HUES48 (cell line): ENCODE data around the gene CDH13.

Experiments
- H3K27ac ChIP-seq: one replicate; pipeline ENCODE4 v1.7.0; 2013; ENCODE audit warnings: low read depth, low read length, inconsistent platforms
- H3K27me3 ChIP-seq: 2 replicates; pipeline ENCODE4 v1.6.1; 2013; ENCODE audit warnings: mild to moderate bottlenecking, low read length; ENCODE audit not compliant: control insufficient read depth, insufficient read depth
- H3K36me3 ChIP-seq: 2 replicates; pipeline ENCODE4 v1.6.1; 2013; ENCODE audit warnings: low read length; ENCODE audit not compliant: control insufficient read depth, insufficient read depth
- H3K4me1 ChIP-seq: 2 replicates; pipeline ENCODE4 v1.6.1; 2013; ENCODE audit warnings: mild to moderate bottlenecking, low read length; ENCODE audit not compliant: control insufficient read depth, insufficient read depth
- H3K4me3 ChIP-seq: 2 replicates; pipeline ENCODE4 v1.5.1; 2013; ENCODE audit warnings: mild to moderate bottlenecking, low read depth, low read length
- H3K9ac ChIP-seq: 2 replicates; pipeline ENCODE4 v1.6.1; 2013; ENCODE audit warnings: mild to moderate bottlenecking, low read depth, low read length, moderate library complexity
- H3K9me3 ChIP-seq: 2 replicates; pipeline ENCODE4 v1.6.1; 2013; ENCODE audit warnings: low read length; ENCODE audit not compliant: control insufficient read depth, insufficient read depth

Gene CDH13

DNA sequence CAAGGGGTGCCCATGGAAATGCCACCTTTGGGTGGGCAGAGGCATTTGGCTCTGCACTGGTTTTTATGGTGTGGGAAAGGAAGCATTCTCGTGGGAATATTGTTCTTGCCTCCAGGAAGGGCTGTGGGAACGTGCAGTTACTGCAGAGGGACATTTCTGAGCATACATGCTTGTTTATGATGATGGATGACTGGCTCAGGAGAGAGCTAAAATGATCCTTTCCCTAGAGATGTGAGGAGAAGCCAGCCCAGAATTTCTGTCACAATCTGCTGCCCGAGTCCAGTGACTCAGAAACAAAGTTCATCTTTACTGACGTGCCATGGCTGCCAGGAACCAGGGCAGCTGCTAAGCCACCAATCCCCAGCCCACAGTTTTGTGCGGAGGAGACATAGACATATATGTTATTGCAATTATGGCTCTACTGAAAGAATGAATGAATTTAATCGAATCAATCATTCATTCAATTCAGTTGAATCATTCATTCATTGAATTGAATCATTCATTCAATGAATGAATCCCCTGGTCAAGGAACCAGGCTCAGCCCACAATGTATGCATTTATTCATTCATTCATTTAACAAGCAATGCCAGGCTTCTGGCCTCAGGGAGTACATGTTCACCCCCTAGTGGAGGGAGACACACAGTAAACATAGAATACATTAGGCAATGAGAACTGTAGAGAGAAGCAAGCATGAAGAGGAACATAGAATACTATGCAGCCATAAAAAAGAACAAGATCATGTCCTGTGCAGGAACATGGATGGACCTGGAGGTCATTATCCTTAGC is 766.6 kb downstream of the CDH13 start:
- no peak overlapping the region for H3K9ac ChIP-seq
- H3K36me3 ChIP-seq, result no peaks in the 10 kb centered on the region
- H3K27me3 ChIP-seq, result no peaks in the 10 kb centered on the region
- no peak overlapping the region for H3K27ac ChIP-seq
- no peak overlapping the region for H3K4me3 ChIP-seq
- H3K9me3 ChIP-seq, result no peaks in the 10 kb centered on the region
- H3K4me1 ChIP-seq, result no peaks in the 10 kb centered on the region

- H3K4me3 ChIP-seq, result no peak overlapping the region
- no peak overlapping the region for H3K9ac ChIP-seq
- no peak overlapping the region for H3K27ac ChIP-seq
- no peaks in the 10 kb centered on the region for H3K4me1 ChIP-seq
- no peaks in the 10 kb centered on the region for H3K9me3 ChIP-seq
- no peaks in the 10 kb centered on the region for H3K27me3 ChIP-seq
- no peaks in the 10 kb centered on the region for H3K36me3 ChIP-seq
Observed at GRCh38 chr16:83397601-83398291, 771.0 kb downstream of the CDH13 start.

- H3K9me3 ChIP-seq, result no peaks in the 10 kb centered on the region
- no peaks in the 10 kb centered on the region for H3K27me3 ChIP-seq
- no peaks in the 10 kb centered on the region for H3K4me1 ChIP-seq
- no peak overlapping the region for H3K4me3 ChIP-seq
- H3K36me3 ChIP-seq, result no peaks in the 10 kb centered on the region
- H3K9ac ChIP-seq, result no peak overlapping the region
- no peak overlapping the region for H3K27ac ChIP-seq
Observed at GRCh38 chr16:83400234-83400633, 773.5 kb downstream of the CDH13 start.

- Histone ChIP-seq H3K27me3 (no peaks in the 10 kb centered on the region), H3K9me3 (no peaks in the 10 kb centered on the region), H3K36me3 (no peaks in the 10 kb centered on the region), H3K9ac (no peak overlapping the region), H3K4me3 (no peak overlapping the region), H3K27ac (no peak overlapping the region), H3K4me1 (no peaks in the 10 kb centered on the region)
Observed at GRCh38 chr16:83402160-83402814, 775.5 kb downstream of the CDH13 start.

DNA sequence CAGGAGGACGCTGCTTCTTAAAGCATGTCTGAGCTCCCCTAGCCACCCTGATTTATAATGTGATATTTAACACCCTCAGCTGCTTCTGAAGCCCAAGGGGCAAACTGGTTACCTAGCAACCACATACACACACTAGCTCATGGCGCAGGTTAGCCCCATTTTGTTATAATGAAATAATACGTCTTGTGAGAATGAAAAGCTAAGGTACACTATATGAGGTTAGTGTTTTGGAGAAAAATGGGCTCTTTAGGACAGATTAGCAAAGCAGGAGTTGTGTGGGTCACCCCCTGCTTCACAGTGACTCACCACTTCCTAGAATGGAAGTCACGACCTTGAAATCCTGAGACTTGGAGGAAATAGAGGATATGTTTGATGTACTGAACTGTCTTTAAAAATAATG is 776.2 kb downstream of the CDH13 start:
- no peaks in the 10 kb centered on the region for H3K9me3 ChIP-seq
- no peak overlapping the region for H3K9ac ChIP-seq
- no peaks in the 10 kb centered on the region for H3K27me3 ChIP-seq
- no peak overlapping the region for H3K4me3 ChIP-seq
- no peak overlapping the region for H3K27ac ChIP-seq
- no peaks in the 10 kb centered on the region for H3K36me3 ChIP-seq
- H3K4me1 ChIP-seq, result no peaks in the 10 kb centered on the region

- no peaks in the 10 kb centered on the region for H3K27me3 ChIP-seq
- H3K4me3 ChIP-seq, result no peak overlapping the region
- no peaks in the 10 kb centered on the region for H3K4me1 ChIP-seq
- no peaks in the 10 kb centered on the region for H3K9me3 ChIP-seq
- no peak overlapping the region for H3K27ac ChIP-seq
- no peak overlapping the region for H3K9ac ChIP-seq
- H3K36me3 ChIP-seq, result no peaks in the 10 kb centered on the region
Observed at GRCh38 chr16:83403761-83404160, 777.0 kb downstream of the CDH13 start.

DNA sequence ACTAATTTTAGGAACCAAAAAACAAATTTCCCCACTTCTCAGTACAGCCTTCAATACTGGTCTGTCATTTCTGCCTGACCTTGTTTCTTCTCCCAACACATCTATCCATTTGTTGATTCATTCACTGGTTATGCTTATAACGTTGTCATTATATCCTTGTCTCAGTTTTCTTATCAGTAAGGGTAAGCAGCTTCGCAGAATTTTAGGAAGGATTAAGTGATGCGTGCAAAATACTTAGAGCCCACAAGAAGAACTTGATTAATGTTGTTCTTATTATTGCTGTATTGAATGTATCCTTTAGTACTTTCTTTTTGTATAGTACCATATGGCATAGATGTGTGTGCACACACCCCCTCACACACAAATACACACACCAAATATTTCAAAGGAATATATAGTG is 777.5 kb downstream of the CDH13 start:
- Histone ChIP-seq H3K27me3 (no peaks in the 10 kb centered on the region), H3K36me3 (no peaks in the 10 kb centered on the region), H3K27ac (no peak overlapping the region), H3K9me3 (no peaks in the 10 kb centered on the region), H3K4me1 (no peaks in the 10 kb centered on the region), H3K4me3 (no peak overlapping the region), H3K9ac (no peak overlapping the region)

GRCh38 chr16:83407928-83408327 is 781.2 kb downstream of the CDH13 start:
- Histone ChIP-seq H3K36me3 (no peaks in the 10 kb centered on the region), H3K9ac (no peak overlapping the region), H3K4me1 (no peaks in the 10 kb centered on the region), H3K9me3 (no peaks in the 10 kb centered on the region), H3K27ac (no peak overlapping the region), H3K4me3 (no peak overlapping the region), H3K27me3 (no peaks in the 10 kb centered on the region)

DNA sequence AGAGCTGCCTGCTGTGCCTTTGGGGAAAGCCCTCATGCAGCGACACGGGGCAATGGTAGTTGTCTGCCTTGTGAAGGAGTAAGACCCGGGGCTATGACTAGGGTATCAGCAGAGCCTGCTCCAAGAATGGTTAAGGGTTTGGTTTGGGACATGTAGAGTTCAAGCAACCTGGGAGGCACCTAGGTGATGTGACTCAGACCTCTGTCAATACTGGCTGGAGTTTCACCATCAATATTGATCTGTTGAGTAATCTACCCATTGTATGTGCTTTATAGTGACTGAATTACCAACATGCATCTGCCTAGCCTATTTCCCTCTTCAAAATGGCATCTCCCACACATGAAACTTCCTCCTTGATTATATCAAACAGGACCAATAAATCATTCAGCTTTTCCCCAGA is 782.6 kb downstream of the CDH13 start:
- Histone ChIP-seq H3K27ac (no peak overlapping the region), H3K9me3 (no peaks in the 10 kb centered on the region), H3K9ac (no peak overlapping the region), H3K4me1 (no peaks in the 10 kb centered on the region), H3K4me3 (no peak overlapping the region), H3K27me3 (no peaks in the 10 kb centered on the region), H3K36me3 (no peaks in the 10 kb centered on the region)

- no peak overlapping the region for H3K4me3 ChIP-seq
- no peaks in the 10 kb centered on the region for H3K27me3 ChIP-seq
- H3K9ac ChIP-seq, result no peak overlapping the region
- no peaks in the 10 kb centered on the region for H3K36me3 ChIP-seq
- no peak overlapping the region for H3K27ac ChIP-seq
- no peaks in the 10 kb centered on the region for H3K9me3 ChIP-seq
- no peaks in the 10 kb centered on the region for H3K4me1 ChIP-seq
Observed at GRCh38 chr16:83418565-83418964, 791.8 kb downstream of the CDH13 start.

DNA sequence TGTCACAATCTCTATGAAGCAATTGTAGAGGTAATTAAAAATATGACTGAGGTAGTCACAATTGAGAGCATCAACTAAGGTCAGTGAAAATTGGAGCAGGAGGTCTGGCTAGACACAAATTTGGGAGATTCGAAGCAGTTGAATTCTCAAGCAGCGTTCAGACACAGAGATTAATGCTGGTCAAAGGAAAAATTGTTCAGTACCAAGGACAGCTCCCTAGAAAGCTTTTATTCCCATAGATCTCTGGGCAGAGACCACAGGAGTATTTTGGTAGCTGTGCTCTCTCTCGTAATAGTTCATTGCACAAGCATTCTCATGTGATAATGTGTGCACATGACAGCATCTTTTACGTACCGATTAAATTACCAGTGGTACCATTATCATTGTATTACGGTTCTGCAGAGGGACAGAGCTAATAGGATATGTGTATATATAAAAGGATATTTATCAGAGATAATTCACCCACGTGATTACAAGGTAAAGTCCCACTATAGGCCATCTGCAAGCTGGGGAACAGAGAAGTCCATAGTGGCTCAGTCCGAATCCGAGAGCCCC is 793.5 kb downstream of the CDH13 start:
- Histone ChIP-seq H3K4me3 (no peak overlapping the region), H3K27me3 (no peaks in the 10 kb centered on the region), H3K36me3 (no peaks in the 10 kb centered on the region), H3K9ac (no peak overlapping the region), H3K27ac (no peak overlapping the region), H3K9me3 (no peaks in the 10 kb centered on the region), H3K4me1 (no peaks in the 10 kb centered on the region)
